Ammon's horn (tissue), 1 donor: ENCODE measurements around the gene CD22.

Experiments
- DNase-seq: peaks from one replicate; pipeline ENCODE4 v3.0.0-alpha.2; 2016; ENCODE audit warnings: low spot score

CD22 gene

GRCh38 chr19:35314031-35314430, 15.0 kb upstream of the CD22 start:
- DNase-seq = no peak

DNA sequence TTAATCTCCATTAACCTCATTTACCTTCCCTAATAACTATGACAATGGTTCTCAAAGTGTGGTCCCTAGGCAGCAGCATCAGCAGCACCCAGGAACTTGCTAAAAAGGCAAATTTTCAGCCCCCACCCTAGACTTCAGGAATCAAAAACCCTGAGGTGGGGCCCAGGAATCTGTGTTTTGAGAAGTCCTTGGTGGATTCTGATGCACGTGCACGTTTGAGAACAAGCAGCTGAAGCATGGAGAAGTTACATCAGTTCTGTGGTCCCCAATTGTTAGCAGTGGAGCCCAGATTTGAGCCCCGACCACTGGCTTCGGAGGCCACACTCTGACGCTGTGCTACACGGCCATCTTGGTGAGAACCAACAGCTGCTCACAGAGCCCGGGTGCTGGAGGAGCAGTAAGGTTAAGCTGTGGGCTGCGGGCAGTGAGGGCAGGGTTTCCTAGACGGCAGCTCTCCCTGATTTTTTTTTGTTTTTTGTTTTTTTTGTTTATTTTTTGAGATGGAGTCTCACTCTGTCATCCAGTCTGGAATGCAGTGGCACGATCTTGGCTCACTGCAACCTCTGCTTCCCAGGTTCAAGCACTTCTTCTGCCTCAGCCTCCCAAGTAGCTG, 14.0 kb upstream of the CD22 start:
- DNase-seq = no peak

DNA sequence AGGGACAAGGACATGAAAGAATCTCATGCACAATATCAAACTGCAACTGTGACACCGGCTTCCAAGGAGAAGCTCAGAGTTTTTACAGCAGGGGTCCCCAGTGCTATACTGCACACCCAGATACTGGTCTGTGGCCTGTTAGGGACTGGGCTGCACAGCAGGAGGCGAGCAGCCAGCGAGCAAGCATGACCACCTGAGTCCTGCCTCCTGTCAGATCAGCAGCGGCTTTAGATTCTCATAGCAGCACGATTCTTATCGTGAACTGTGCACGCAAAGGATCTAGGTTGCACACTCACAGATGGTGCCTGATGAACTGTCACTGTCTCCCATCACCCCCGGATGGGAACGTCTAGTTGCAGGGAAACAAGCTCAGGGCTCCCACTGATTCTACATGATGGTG, 13.1 kb upstream of the CD22 start:
- no peak for DNase-seq

GRCh38 chr19:35316560-35316959, 12.4 kb upstream of the CD22 start:
- DNase-seq = no peak

DNA sequence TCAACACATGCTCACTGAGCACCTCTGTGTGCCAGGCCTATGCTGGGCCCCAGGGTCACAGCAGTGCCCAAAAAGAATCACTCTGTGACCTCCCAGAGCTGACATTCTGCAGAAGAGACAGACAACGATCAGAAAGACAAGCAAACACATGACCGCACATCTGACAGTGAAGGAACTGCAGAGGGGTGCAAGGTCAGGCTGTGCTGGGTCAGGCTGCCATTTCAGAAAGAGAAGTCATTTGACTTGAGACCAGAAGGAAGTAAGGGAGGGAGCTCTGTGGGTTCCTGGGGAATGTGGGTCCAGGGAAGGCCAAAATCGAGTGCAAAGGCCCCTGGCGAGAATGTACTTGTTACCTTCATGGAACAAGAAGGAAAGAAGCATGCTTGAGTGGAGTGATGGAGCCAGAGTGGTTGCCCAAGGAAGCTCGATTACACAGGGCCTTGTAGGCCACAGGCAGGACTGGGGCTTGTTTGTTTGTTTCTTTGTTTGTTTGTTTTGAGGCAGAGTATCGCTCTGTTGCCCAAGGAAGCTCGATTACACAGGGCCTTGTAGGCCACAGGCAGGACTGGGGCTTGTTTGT, 11.4 kb upstream of the CD22 start:
- DNase-seq = no peak

- DNase-seq = peak; percentile 81
These were observed 10.1 kb upstream of the CD22 start for GRCh38 chr19:35318679-35319448.

GRCh38 chr19:35320065-35320713, 8.8 kb upstream of the CD22 start:
- DNase-seq = no peak

DNA sequence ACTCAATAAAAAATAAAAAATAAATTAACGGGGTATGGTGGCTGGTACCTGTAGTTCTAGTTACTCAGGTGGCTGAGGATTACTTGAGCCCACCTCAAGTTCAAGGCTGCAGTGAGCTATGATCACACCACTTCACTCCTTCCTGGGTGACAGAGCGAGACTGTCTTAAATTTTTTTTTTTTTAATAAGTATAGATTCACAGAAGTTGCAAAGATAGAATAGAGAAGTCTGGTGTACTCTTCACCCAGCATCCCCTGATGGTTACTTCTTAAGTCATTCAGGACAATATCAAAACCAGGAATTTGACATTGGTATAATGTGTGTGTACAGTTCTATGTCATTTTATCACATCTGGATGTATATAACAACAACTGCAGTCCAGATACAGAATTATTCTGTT, 7.7 kb upstream of the CD22 start:
- DNase-seq = no peak

- no peak for DNase-seq
These were observed 7.0 kb upstream of the CD22 start for GRCh38 chr19:35322014-35322413.

GRCh38 chr19:35327642-35328041, 1.3 kb upstream of the CD22 start:
- DNase-seq = no peak

- no peak for DNase-seq
These were observed 336 bp downstream of the CD22 start for GRCh38 chr19:35329323-35329722.

GRCh38 chr19:35330475-35330874, 1.5 kb downstream of the CD22 start:
- no peak for DNase-seq

DNA sequence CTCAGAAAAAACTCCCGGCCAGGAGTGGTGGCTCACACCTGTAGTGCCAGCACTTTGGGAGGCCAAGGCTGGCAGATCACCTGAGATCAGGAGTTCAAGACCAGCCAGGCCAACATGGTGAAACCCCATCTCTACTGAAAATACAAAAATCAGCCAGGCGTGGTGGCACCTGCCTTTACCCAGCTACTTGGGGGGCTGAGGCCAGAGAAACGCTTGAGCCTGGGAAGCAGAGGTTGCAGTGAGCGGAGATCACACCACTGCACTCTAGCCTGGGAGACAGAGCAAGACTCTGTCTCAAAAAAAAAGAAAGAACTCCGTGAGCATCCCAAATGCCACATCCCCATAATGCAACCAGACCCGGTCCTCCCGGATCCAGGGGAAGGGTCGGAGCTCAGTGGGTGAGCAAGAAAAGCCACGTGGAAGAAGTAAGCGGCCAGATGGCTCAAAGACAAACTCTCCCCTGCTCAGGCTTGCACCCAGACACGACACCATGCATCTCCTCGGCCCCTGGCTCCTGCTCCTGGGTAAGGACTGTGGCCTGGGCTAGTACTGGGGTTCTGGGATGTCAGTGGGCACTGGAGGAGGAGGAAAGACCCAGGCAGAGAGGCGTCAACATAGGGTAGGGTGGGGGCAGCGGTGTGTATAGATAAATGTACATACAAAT, 2.7 kb downstream of the CD22 start:
- DNase-seq = no peak

GRCh38 chr19:35332817-35333216, 3.8 kb downstream of the CD22 start:
- DNase-seq = no peak

- no peak for DNase-seq
These were observed 5.3 kb downstream of the CD22 start for GRCh38 chr19:35334144-35334753.

- no peak for DNase-seq
These were observed 7.4 kb downstream of the CD22 start for GRCh38 chr19:35336166-35336955.

- no peak for DNase-seq
These were observed 8.4 kb downstream of the CD22 start for GRCh38 chr19:35337097-35337983.

- DNase-seq = no peak
These were observed 9.0 kb downstream of the CD22 start for GRCh38 chr19:35337984-35338296.

DNA sequence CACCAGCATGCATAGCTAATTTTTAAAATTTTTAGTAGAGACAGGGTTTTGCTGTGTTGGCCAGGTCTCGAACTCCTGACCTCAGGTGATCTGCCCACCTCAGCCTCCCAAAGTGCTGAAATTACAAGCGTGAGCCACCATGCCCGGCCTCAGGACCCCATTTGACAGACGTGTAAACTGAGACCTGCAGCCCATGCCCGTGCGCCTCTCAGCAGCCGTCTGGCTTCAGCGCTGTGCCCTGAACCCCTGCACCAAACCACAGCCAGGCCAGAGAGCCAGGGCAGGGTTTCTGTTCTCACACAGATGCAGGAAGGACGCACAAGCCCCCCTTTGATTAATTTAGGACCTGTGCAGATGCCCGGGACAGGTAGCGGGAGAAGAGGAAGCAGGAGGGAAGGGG, 11.4 kb downstream of the CD22 start:
- no peak for DNase-seq

- DNase-seq = no peak
These were observed 12.0 kb downstream of the CD22 start for GRCh38 chr19:35341006-35341405.
